Measurements from ENCODE around the gene RAP1GAP. TPM values are rescaled to one million over a fixed set of nuclear protein-coding genes. Genes with fewer than 3 reads are reported as not detected.

Gene RAP1GAP
- total RNA-seq, 1 experiment from 2014 or later, result 13.4 TPM

- H3K9ac ChIP-seq (ENCODE audit: low read length), result no peak overlapping the region
- no peaks in the 10 kb centered on the region for H3K9me2 ChIP-seq (ENCODE audit: insufficient read depth)
- ChIA-PET RAD21 (ENCODE audit: low non-redundant PET in 1 of 2, low total read pairs in 2 of 2, uncharacterized antibody in 2 of 2, unreplicated experiment in 2 of 2) (no interaction called here), POLR2A (no interaction called here), CTCF (interaction anchor here (1.3 kb wide), 1 partner anchor 286 kb away, joined by 3 read pairs; no protein-coding TSS in a partner anchor)
- no peaks in the 10 kb centered on the region for H4K20me1 ChIP-seq (ENCODE audit: insufficient read depth)
- intact Hi-C loops (cut with micrococcal nuclease), result loop anchor here (10.0 kb wide), 1 partner anchor 139 kb away; no protein-coding TSS in a partner anchor
- BruUV-seq (replicated peaks), result no TSS peak
- no peak overlapping the region for H3K4me3 ChIP-seq (replicated peaks in 1 of 2; ENCODE audit: low read depth in 1 of 2, low read length in 2 of 2)
- no peak for ATAC-seq
- TF ChIP-seq SRF (IDR thresholded peaks at IDR 0.05; ENCODE audit: low read depth), result no peak
- no peak for TF ChIP-seq RAD21 (IDR thresholded peaks at IDR 0.05; ENCODE audit: low read depth)
- TF ChIP-seq ZBTB33 (IDR thresholded peaks at IDR 0.05; ENCODE audit: extremely low read depth, insufficient replicate concordance, low read length), result no peak
- TF ChIP-seq TCF7L2 (IDR thresholded peaks at IDR 0.05; ENCODE audit: borderline replicate concordance, extremely low read depth, insufficient read depth, insufficient read length), result no peak
- no peak for TF ChIP-seq CEBPB (IDR thresholded peaks at IDR 0.05; ENCODE audit: low read depth)
- no peak for TF ChIP-seq POLR2AphosphoS5 (IDR thresholded peaks at IDR 0.05; ENCODE audit: low read depth, low read length)
- TF ChIP-seq ZNF274 (IDR thresholded peaks at IDR 0.05; ENCODE audit: low read depth, low read length), result no peak
- TF ChIP-seq CBX3 (IDR thresholded peaks at IDR 0.05; ENCODE audit: low read depth), result no peak
- TF ChIP-seq CTCF (IDR thresholded peaks at IDR 0.05 in 2 of 3, conservative IDR thresholded peaks at IDR 0.05 in 1 of 3; ENCODE audit: borderline replicate concordance in 1 of 3, insufficient read depth in 1 of 3, low read depth in 2 of 3, low read length in 2 of 3), result no peak
- TF ChIP-seq EZH2 (IDR thresholded peaks at IDR 0.05), result no peak
- TF ChIP-seq JUND (IDR thresholded peaks at IDR 0.05), result no peak
- TF ChIP-seq POLR2A (IDR thresholded peaks at IDR 0.05; ENCODE audit: borderline replicate concordance, extremely low read depth, insufficient read depth, insufficient read length), result no peak
- TF ChIP-seq MAX (IDR thresholded peaks at IDR 0.05), result no peak
- no peak for TF ChIP-seq YY1 (IDR thresholded peaks at IDR 0.05; ENCODE audit: extremely low read depth, insufficient replicate concordance, low read depth, low read length)
- TF ChIP-seq ELF1 (IDR thresholded peaks at IDR 0.05; ENCODE audit: borderline replicate concordance, low read depth), result no peak
- no peak for TF ChIP-seq SIN3A (IDR thresholded peaks at IDR 0.05; ENCODE audit: low read depth)
- no peaks in the 10 kb centered on the region for H3K79me2 ChIP-seq (ENCODE audit: insufficient read depth, low read length)
- no peaks in the 10 kb centered on the region for H3K27me3 ChIP-seq (ENCODE audit: insufficient read depth, low read length)
- no peak for DNase-seq (ENCODE audit: low read depth, low spot score)
- H3K9me3 ChIP-seq (ENCODE audit: control insufficient read depth in 1 of 2, insufficient read depth in 1 of 2, low read depth in 1 of 2, low read length in 2 of 2), result no peaks in the 10 kb centered on the region
- peaks cover 11 to 46% of the 10 kb centered on the region in 2 experiments for H3K4me1 ChIP-seq (ENCODE audit: control insufficient read depth in 1 of 2, insufficient read depth in 2 of 2, low read length in 2 of 2)
- H2AFZ ChIP-seq (ENCODE audit: low read depth, low read length, poor library complexity, severe bottlenecking), result no peak overlapping the region
- no peaks in the 10 kb centered on the region for H3K36me3 ChIP-seq (ENCODE audit: control insufficient read depth in 1 of 2, insufficient read depth in 2 of 2, low read length in 2 of 2)
- no peak overlapping the region for H3K27ac ChIP-seq (ENCODE audit: low read depth, low read length)
- H3K4me2 ChIP-seq (ENCODE audit: low read length), result no peak overlapping the region
Observed at GRCh38 chr1:21654209-21654608, 14.9 kb downstream of the RAP1GAP start.

All from HCT116 (cell line).